Transverse colon (tissue), 3 donors: ENCODE measurements around the gene PLGLB2.
"Not testable (repeated sequence)": the region's sequence is repeated elsewhere in the genome, so short reads cannot be mapped to it uniquely, and the experiment has no call there.

Experiments used
- POLR2A ChIP-seq: fragments of 450-650 bp; IDR thresholded peaks from one replicate; pipeline ENCODE4 v1.6.1; 2016; ENCODE audit warnings: antibody characterized with exemption, mild to moderate bottlenecking, moderate library complexity
- TF ChIP-seq, protein P1 (sequence below), 5 experiments: fragments of 200-600 bp in 3 of 5; fragments of 450-650 bp in 2 of 5; sonication (generic) in 3 of 5; IDR thresholded peaks; 1 replicate in 2 of 5; 2 replicates in 3 of 5; pipeline ENCODE4 v1.5.1; 2016 to 2017; ENCODE audit warnings: antibody characterized with exemption in 5 of 5, inconsistent platforms in 3 of 5, mild to moderate bottlenecking in 2 of 5, moderate library complexity in 1 of 5

GRCh38 chr2:87745353-87745951 is 2.4 kb upstream of the PLGLB2 start:
- TF ChIP-seq, protein P1, sequence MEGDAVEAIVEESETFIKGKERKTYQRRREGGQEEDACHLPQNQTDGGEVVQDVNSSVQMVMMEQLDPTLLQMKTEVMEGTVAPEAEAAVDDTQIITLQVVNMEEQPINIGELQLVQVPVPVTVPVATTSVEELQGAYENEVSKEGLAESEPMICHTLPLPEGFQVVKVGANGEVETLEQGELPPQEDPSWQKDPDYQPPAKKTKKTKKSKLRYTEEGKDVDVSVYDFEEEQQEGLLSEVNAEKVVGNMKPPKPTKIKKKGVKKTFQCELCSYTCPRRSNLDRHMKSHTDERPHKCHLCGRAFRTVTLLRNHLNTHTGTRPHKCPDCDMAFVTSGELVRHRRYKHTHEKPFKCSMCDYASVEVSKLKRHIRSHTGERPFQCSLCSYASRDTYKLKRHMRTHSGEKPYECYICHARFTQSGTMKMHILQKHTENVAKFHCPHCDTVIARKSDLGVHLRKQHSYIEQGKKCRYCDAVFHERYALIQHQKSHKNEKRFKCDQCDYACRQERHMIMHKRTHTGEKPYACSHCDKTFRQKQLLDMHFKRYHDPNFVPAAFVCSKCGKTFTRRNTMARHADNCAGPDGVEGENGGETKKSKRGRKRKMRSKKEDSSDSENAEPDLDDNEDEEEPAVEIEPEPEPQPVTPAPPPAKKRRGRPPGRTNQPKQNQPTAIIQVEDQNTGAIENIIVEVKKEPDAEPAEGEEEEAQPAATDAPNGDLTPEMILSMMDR (IDR thresholded peaks at IDR 0.05), result not testable (repeated sequence)
- TF ChIP-seq POLR2A, result not testable (repeated sequence)
